ENCODE measurements around the gene OR4K5.
"Not testable (repeated sequence)": the region's sequence is repeated elsewhere in the genome, so short reads cannot be mapped to it uniquely, and the experiment has no call there.

OR4K5 gene

DNA sequence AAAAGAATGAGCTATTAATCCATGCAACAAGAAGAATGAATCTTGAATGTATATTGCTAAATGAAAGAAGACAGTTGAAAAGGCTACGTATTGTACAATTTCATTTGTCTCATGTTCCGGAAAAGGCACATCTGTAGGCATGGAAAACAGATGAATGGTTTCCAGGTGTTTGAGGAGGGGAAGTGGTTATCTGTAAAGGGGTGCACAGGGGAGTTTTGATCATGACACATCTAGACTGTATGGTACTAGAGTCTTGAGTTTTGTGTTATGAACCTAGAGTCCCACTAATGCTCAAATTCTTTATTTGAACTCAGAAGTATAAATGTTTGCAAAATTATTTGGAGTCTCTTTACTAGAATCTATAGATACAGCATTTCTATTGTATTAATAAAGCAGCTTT lies 49.3 kb downstream of the OR4K5 start:
- H3K18ac ChIP-seq (ENCODE audit: low read length); H2AFZ ChIP-seq (ENCODE audit: insufficient read depth, low read length, poor library complexity): not testable (repeated sequence)

More for the DNA sequence above, 49.3 kb downstream of the OR4K5 start:
- no CpG with 5 or more reads among the region's 2 CpGs for WGBS (ENCODE audit: extremely low coverage, insufficient coverage, insufficient read length)
- H4K12ac ChIP-seq (ENCODE audit: low read depth, low read length); H2AK5ac ChIP-seq (ENCODE audit: low read length); H3K79me1 ChIP-seq (ENCODE audit: low read length); H3K27ac ChIP-seq (ENCODE audit: low read depth, low read length); H3K27me3 ChIP-seq (ENCODE audit: insufficient read depth, low read length); H4K8ac ChIP-seq (ENCODE audit: low read depth, low read length); H2BK120ac ChIP-seq (ENCODE audit: insufficient read depth, low read length, poor library complexity); H3K4me2 ChIP-seq (ENCODE audit: low read length); H3K14ac ChIP-seq (ENCODE audit: low read length); H3K23ac ChIP-seq (ENCODE audit: low read length); H2BK12ac ChIP-seq (ENCODE audit: low read length); H3K9me3 ChIP-seq (ENCODE audit: insufficient read depth, low read depth, low read length); H2BK5ac ChIP-seq (ENCODE audit: low read depth, low read length, poor library complexity); H3K4me1 ChIP-seq (ENCODE audit: control insufficient read depth in 1 of 2, insufficient read depth in 2 of 2, low read length in 2 of 2); H3K4ac ChIP-seq (ENCODE audit: low read depth, low read length); H3K36me3 ChIP-seq (ENCODE audit: control insufficient read depth in 1 of 2, insufficient read depth in 2 of 2, low read length in 2 of 2); H3K4me3 ChIP-seq (ENCODE audit: low read depth, low read length); H3K79me2 ChIP-seq (ENCODE audit: control insufficient read depth, insufficient read depth, low read length, poor library complexity); H3K9ac ChIP-seq (ENCODE audit: low read length); H4K91ac ChIP-seq (ENCODE audit: low read depth, low read length); DNase-seq: not testable (repeated sequence)

Measured in trophoblast cell (in vitro differentiated cells and primary cell).